Vagina (tissue), 2 donors: ENCODE measurements around the gene METTL16. TPM values are rescaled to one million over a fixed set of nuclear protein-coding genes. Genes with fewer than 3 reads are reported as not detected.
"Not testable (repeated sequence)": the region's sequence is repeated elsewhere in the genome, so short reads cannot be mapped to it uniquely, and the experiment has no call there.

Experiments
- DNase-seq, 2 donors: peaks; one replicate each; pipeline ENCODE4 v3.0.0-alpha.2; 2017; ENCODE audit errors: extremely low spot score in 2 of 2
- H3K27ac ChIP-seq: fragments of 200-600 bp; sonication (generic); one replicate; pipeline ENCODE4 v1.5.1; 2019
- H3K27me3 ChIP-seq: fragments of 200-600 bp; sonication (generic); one replicate; pipeline ENCODE4 v1.5.1; 2019
- H3K36me3 ChIP-seq, 2 donors: fragments of 200-600 bp; sonication (generic); one replicate each; pipeline ENCODE4 v1.5.1; 2017 to 2019
- H3K4me1 ChIP-seq: fragments of 200-600 bp; sonication (generic); one replicate; pipeline ENCODE4 v1.5.1; 2019
- H3K4me3 ChIP-seq, 2 donors: fragments of 200-600 bp; sonication (generic); 1 replicate in 1 of 2; 2 replicates in 1 of 2; pipeline ENCODE4 v1.5.1; 2016 to 2019
- H3K9me3 ChIP-seq: fragments of 200-600 bp; sonication (generic); one replicate; pipeline ENCODE4 v1.5.1; 2019
- CTCF ChIP-seq, 3 experiments: fragments of 450-650 bp in 2 of 3; fragments of 200-600 bp in 1 of 3; sonication (generic) in 1 of 3; IDR thresholded peaks; one replicate each; pipeline ENCODE4 v1.5.1; 2017 to 2019; ENCODE audit warnings: antibody characterized with exemption in 3 of 3, mild to moderate bottlenecking in 2 of 3, moderate library complexity in 2 of 3
- POLR2A ChIP-seq, 2 donors: fragments of 450-650 bp; IDR thresholded peaks; one replicate each; pipeline ENCODE4 v1.6.1; 2017; ENCODE audit warnings: antibody characterized with exemption in 2 of 2, mild to moderate bottlenecking in 2 of 2, moderate library complexity in 2 of 2
- POLR2AphosphoS5 ChIP-seq, 2 donors: sonication (generic); formaldehyde crosslinking; IDR thresholded peaks; one replicate each; pipeline ENCODE4 v1.9.0; 2017; ENCODE audit warnings: antibody characterized with exemption in 2 of 2, mild to moderate bottlenecking in 2 of 2, low read depth in 1 of 2; ENCODE audit not compliant: insufficient read depth in 1 of 2
- intact Hi-C: fragments of 100-400 bp; cut with DNase I; formaldehyde crosslinking; loops from one replicate; pipeline ENCODE4 v1.15.1; 2023
- total RNA-seq: library from RNA; depleted of rRNA; stranded (reverse); fragments of >200 nt; gene quantifications from one replicate; pipeline ENCODE4 v1.2.3, GENCODE V29; 2016

METTL16 gene
- total RNA-seq, 1 donor from 2014 or later: 30.4 TPM

GRCh38 chr17:2549392-2550211 lies 37.9 kb upstream of the METTL16 start:
- Histone ChIP-seq H3K4me1 (no peaks in the 10 kb centered on the region), H3K4me3 (no peak overlapping the region), H3K27ac (no peak overlapping the region), H3K27me3 (no peaks in the 10 kb centered on the region), H3K9me3 (no peaks in the 10 kb centered on the region), H3K36me3 (no peaks in the 10 kb centered on the region)
- TF ChIP-seq CTCF (IDR thresholded peaks at IDR 0.05): no peak
- no peak for TF ChIP-seq POLR2A (IDR thresholded peaks at IDR 0.05)
- no peak for TF ChIP-seq POLR2AphosphoS5 (IDR thresholded peaks at IDR 0.05; ENCODE audit: insufficient read depth in 1 of 2, low read depth in 1 of 2)
- intact Hi-C loops: no loop called here
- DNase-seq: no peak

DNA sequence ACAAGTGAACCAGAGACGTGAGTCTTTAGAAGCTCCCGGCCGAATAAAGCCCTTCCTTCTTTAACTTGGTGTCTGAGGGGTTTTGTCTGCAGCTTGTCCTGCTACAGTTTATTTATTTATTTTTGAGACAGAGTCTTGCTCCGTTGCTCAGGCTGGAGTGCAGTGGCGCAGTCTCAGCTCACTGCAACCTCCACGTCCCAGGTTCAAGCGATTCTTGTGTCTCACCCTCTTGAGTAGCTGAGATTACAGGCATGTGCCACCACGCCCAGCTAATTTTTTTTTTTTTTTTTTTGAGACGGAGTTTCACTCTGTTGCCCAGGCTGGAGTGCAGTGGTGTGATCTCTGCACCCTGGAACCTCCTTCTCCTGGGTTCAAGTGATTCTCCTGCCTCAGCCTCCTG lies 36.3 kb upstream of the METTL16 start:
- DNase-seq, H3K4me3 ChIP-seq, H3K27ac ChIP-seq, H3K9me3 ChIP-seq, H3K36me3 ChIP-seq, H3K27me3 ChIP-seq, H3K4me1 ChIP-seq, intact Hi-C loops: not testable (repeated sequence)

- Histone ChIP-seq H3K36me3 (no peaks in the 10 kb centered on the region), H3K27me3 (no peaks in the 10 kb centered on the region), H3K4me1 (no peaks in the 10 kb centered on the region), H3K9me3 (no peaks in the 10 kb centered on the region), H3K27ac (no peak overlapping the region), H3K4me3 (no peak overlapping the region)
- intact Hi-C loops: no loop called here
- no peak for DNase-seq
- no peak for TF ChIP-seq CTCF (IDR thresholded peaks at IDR 0.05)
- TF ChIP-seq POLR2A (IDR thresholded peaks at IDR 0.05): no peak
- TF ChIP-seq POLR2AphosphoS5 (IDR thresholded peaks at IDR 0.05; ENCODE audit: insufficient read depth in 1 of 2, low read depth in 1 of 2): no peak
These were observed 35.5 kb upstream of the METTL16 start for GRCh38 chr17:2547176-2547575.

- no peak overlapping the region for H3K4me3 ChIP-seq
- intact Hi-C loops: no loop called here
- TF ChIP-seq POLR2AphosphoS5 (IDR thresholded peaks at IDR 0.05; ENCODE audit: insufficient read depth in 1 of 2, low read depth in 1 of 2): no peak
- H3K36me3 ChIP-seq: no peaks in the 10 kb centered on the region
- no peaks in the 10 kb centered on the region for H3K4me1 ChIP-seq
- DNase-seq: no peak
- no peak overlapping the region for H3K27ac ChIP-seq
- no peaks in the 10 kb centered on the region for H3K9me3 ChIP-seq
- no peaks in the 10 kb centered on the region for H3K27me3 ChIP-seq
These were observed 33.7 kb upstream of the METTL16 start for GRCh38 chr17:2545393-2545792.

- Histone ChIP-seq H3K36me3 (no peaks in the 10 kb centered on the region), H3K9me3 (no peaks in the 10 kb centered on the region), H3K4me3 (no peak overlapping the region), H3K4me1 (no peaks in the 10 kb centered on the region), H3K27me3 (no peaks in the 10 kb centered on the region), H3K27ac (no peak overlapping the region)
- intact Hi-C loops: no loop called here
- TF ChIP-seq POLR2AphosphoS5 (IDR thresholded peaks at IDR 0.05; ENCODE audit: insufficient read depth in 1 of 2, low read depth in 1 of 2): no peak
- TF ChIP-seq CTCF (IDR thresholded peaks at IDR 0.05): no peak
- no peak for TF ChIP-seq POLR2A (IDR thresholded peaks at IDR 0.05)
- no peak for DNase-seq
These were observed 30.8 kb upstream of the METTL16 start for GRCh38 chr17:2542456-2542855.

- intact Hi-C loops: no loop called here
- H3K27ac ChIP-seq: no peak overlapping the region
- no peaks in the 10 kb centered on the region for H3K27me3 ChIP-seq
- H3K36me3 ChIP-seq: no peaks in the 10 kb centered on the region
- H3K9me3 ChIP-seq: no peaks in the 10 kb centered on the region
- no peaks in the 10 kb centered on the region for H3K4me1 ChIP-seq
- H3K4me3 ChIP-seq: no peak overlapping the region
- TF ChIP-seq POLR2A (IDR thresholded peaks at IDR 0.05) (no peak), POLR2AphosphoS5 (IDR thresholded peaks at IDR 0.05; ENCODE audit: insufficient read depth in 1 of 2, low read depth in 1 of 2) (no peak), CTCF (IDR thresholded peaks at IDR 0.05) (no peak)
- no peak for DNase-seq
These were observed 30.4 kb upstream of the METTL16 start for GRCh38 chr17:2542056-2542455.

DNA sequence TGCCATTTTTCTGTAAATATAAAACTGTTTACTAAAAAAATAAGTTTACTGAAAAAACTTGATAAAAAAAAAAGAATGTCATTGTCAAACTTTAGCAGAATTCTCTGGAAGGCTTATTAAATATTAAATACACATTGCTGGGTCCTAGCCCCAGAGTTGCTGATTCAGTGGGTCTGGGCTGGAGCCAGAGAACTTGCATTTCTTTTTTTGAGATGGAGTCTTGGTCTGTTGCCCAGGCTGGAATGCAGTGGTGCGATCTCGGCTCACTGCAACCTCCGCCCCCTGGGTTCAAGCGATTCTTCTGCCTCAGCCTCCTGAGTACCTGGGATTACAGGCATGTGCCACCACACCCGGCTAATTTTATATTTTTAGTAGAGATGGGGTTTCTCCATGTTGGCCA lies 25.9 kb upstream of the METTL16 start:
- H3K36me3 ChIP-seq, DNase-seq, intact Hi-C loops, H3K4me1 ChIP-seq, H3K27ac ChIP-seq, H3K27me3 ChIP-seq, H3K4me3 ChIP-seq, H3K9me3 ChIP-seq: not testable (repeated sequence)
